Muscle layer of colon (tissue), 2 donors: ENCODE data around the gene PSMB11.

Experiments
- H3K27ac ChIP-seq: one replicate; pipeline ENCODE4 v1.7.0; 2013; ENCODE audit warnings: low read depth, mild to moderate bottlenecking, low read length, moderate library complexity
- H3K27me3 ChIP-seq, 2 donors: one replicate each; pipeline ENCODE4 v1.7.0; 2013; ENCODE audit warnings: low read length in 2 of 2, mild to moderate bottlenecking in 2 of 2; ENCODE audit not compliant: insufficient read depth in 2 of 2, control insufficient read depth in 1 of 2
- H3K36me3 ChIP-seq: one replicate; pipeline ENCODE4 v1.7.0; 2013; ENCODE audit warnings: mild to moderate bottlenecking, low read length; ENCODE audit not compliant: insufficient read depth
- H3K4me1 ChIP-seq: one replicate; pipeline ENCODE4 v1.7.0; 2013; ENCODE audit warnings: mild to moderate bottlenecking, low read length; ENCODE audit not compliant: insufficient read depth
- H3K4me3 ChIP-seq, 2 donors: one replicate each; pipeline ENCODE4 v1.7.0; 2013; ENCODE audit warnings: low read length in 2 of 2, low read depth in 1 of 2, mild to moderate bottlenecking in 1 of 2, moderate library complexity in 1 of 2
- H3K9ac ChIP-seq: one replicate; pipeline ENCODE4 v1.7.0; 2013; ENCODE audit warnings: low read length
- H3K9me3 ChIP-seq: one replicate; pipeline ENCODE4 v1.7.0; 2013; ENCODE audit warnings: mild to moderate bottlenecking, low read length
- donor health status: abdominal sarcoma.
- donor health status: Adenocarcinoma of cecum.

The PSMB11 gene

GRCh38 chr14:23047751-23048693, 6.0 kb downstream of the PSMB11 start:
- Histone ChIP-seq H3K4me1 (no peaks in the 10 kb centered on the region), H3K4me3 (no peak overlapping the region), H3K27ac (no peak overlapping the region), H3K9ac (no peak overlapping the region), H3K36me3 (no peaks in the 10 kb centered on the region), H3K9me3 (no peaks in the 10 kb centered on the region), H3K27me3 (no peaks in the 10 kb centered on the region)

GRCh38 chr14:23049011-23049410, 7.0 kb downstream of the PSMB11 start:
- H3K36me3 ChIP-seq = no peaks in the 10 kb centered on the region
- H3K9me3 ChIP-seq = no peaks in the 10 kb centered on the region
- no peaks in the 10 kb centered on the region for H3K4me1 ChIP-seq
- H3K4me3 ChIP-seq = no peak overlapping the region
- H3K9ac ChIP-seq = no peak overlapping the region
- no peak overlapping the region for H3K27ac ChIP-seq
- no peaks in the 10 kb centered on the region for H3K27me3 ChIP-seq

GRCh38 chr14:23051141-23052057, 9.4 kb downstream of the PSMB11 start:
- Histone ChIP-seq H3K27me3 (no peaks in the 10 kb centered on the region), H3K4me3 (no peak overlapping the region), H3K9me3 (no peaks in the 10 kb centered on the region), H3K36me3 (no peaks in the 10 kb centered on the region), H3K9ac (no peak overlapping the region), H3K4me1 (peaks cover 12% of the 10 kb centered on the region), H3K27ac (no peak overlapping the region)

GRCh38 chr14:23052182-23052623, 10.2 kb downstream of the PSMB11 start:
- Histone ChIP-seq H3K9me3 (no peaks in the 10 kb centered on the region), H3K27ac (no peak overlapping the region), H3K4me3 (no peak overlapping the region), H3K9ac (no peak overlapping the region), H3K4me1 (peaks cover 17% of the 10 kb centered on the region), H3K36me3 (no peaks in the 10 kb centered on the region), H3K27me3 (no peaks in the 10 kb centered on the region)

- Histone ChIP-seq H3K27me3 (no peaks in the 10 kb centered on the region), H3K27ac (no peak overlapping the region), H3K4me1 (peaks cover 17% of the 10 kb centered on the region), H3K36me3 (no peaks in the 10 kb centered on the region), H3K4me3 (no peak overlapping the region), H3K9me3 (no peaks in the 10 kb centered on the region), H3K9ac (no peak overlapping the region)
Observed at GRCh38 chr14:23052671-23053070, 10.7 kb downstream of the PSMB11 start.

GRCh38 chr14:23053426-23053825, 11.4 kb downstream of the PSMB11 start:
- Histone ChIP-seq H3K27ac (no peak overlapping the region), H3K27me3 (no peaks in the 10 kb centered on the region), H3K4me1 (peaks cover 17% of the 10 kb centered on the region), H3K36me3 (no peaks in the 10 kb centered on the region), H3K9ac (no peak overlapping the region), H3K4me3 (no peak overlapping the region), H3K9me3 (no peaks in the 10 kb centered on the region)

GRCh38 chr14:23054000-23054811, 12.2 kb downstream of the PSMB11 start:
- Histone ChIP-seq H3K9me3 (no peaks in the 10 kb centered on the region), H3K4me1 (peaks cover 17% of the 10 kb centered on the region), H3K36me3 (peaks cover 6% of the 10 kb centered on the region), H3K27ac (no peak overlapping the region), H3K4me3 (no peak overlapping the region), H3K27me3 (no peaks in the 10 kb centered on the region), H3K9ac (no peak overlapping the region)

- Histone ChIP-seq H3K9ac (no peak overlapping the region), H3K36me3 (peaks cover 13% of the 10 kb centered on the region), H3K4me3 (no peak overlapping the region), H3K9me3 (no peaks in the 10 kb centered on the region), H3K27me3 (no peaks in the 10 kb centered on the region), H3K27ac (no peak overlapping the region), H3K4me1 (peaks cover 17% of the 10 kb centered on the region)
Observed at GRCh38 chr14:23055147-23055550, 13.1 kb downstream of the PSMB11 start.

GRCh38 chr14:23055621-23056144, 13.7 kb downstream of the PSMB11 start:
- peaks cover 17% of the 10 kb centered on the region for H3K4me1 ChIP-seq
- H3K27me3 ChIP-seq = no peaks in the 10 kb centered on the region
- H3K36me3 ChIP-seq = peaks cover 18% of the 10 kb centered on the region
- no peak overlapping the region for H3K27ac ChIP-seq
- peak overlapping the region; percentile 13 for H3K9ac ChIP-seq
- H3K4me3 ChIP-seq = no peak overlapping the region
- H3K9me3 ChIP-seq = no peaks in the 10 kb centered on the region

GRCh38 chr14:23056145-23056955, 14.3 kb downstream of the PSMB11 start:
- peaks cover 24% of the 10 kb centered on the region for H3K36me3 ChIP-seq
- H3K27me3 ChIP-seq = no peaks in the 10 kb centered on the region
- H3K27ac ChIP-seq = no peak overlapping the region
- H3K9me3 ChIP-seq = no peaks in the 10 kb centered on the region
- peak overlapping the region; percentile 13 for H3K9ac ChIP-seq
- peaks cover 17% of the 10 kb centered on the region for H3K4me1 ChIP-seq
- H3K4me3 ChIP-seq = peak overlapping the region in 1 of 2 donors; percentile 47
